H9 (cell line): Measurements from ENCODE around the gene KANK2. TPM values are rescaled to one million over a fixed set of nuclear protein-coding genes. Genes with fewer than 3 reads are reported as not detected.

Experiments used
- DNase-seq: peaks from one replicate; pipeline ENCODE4 v3.0.0-alpha.2; 2017
- H2AFZ ChIP-seq: one replicate; pipeline ENCODE4 v1.6.1; 2013; ENCODE audit warnings: mild to moderate bottlenecking, low read length, control low read depth, moderate library complexity
- H2AK5ac ChIP-seq: 2 replicates; pipeline ENCODE4 v1.6.1; 2013; ENCODE audit warnings: low read length, control low read depth, mixed read lengths; ENCODE audit not compliant: insufficient read length
- H2BK120ac ChIP-seq: one replicate; pipeline ENCODE4 v1.6.1; 2013; ENCODE audit warnings: low read depth, mild to moderate bottlenecking, low read length, control low read depth, inconsistent platforms; ENCODE audit not compliant: poor library complexity, severe bottlenecking
- H2BK12ac ChIP-seq: 2 replicates; pipeline ENCODE4 v1.6.1; 2013; ENCODE audit warnings: low read length, control low read depth, mixed read lengths, low read depth; ENCODE audit not compliant: insufficient read length
- H2BK15ac ChIP-seq: 2 replicates; pipeline ENCODE4 v1.6.1; 2013; ENCODE audit warnings: low read depth, low read length, control low read depth
- H2BK20ac ChIP-seq: one replicate; pipeline ENCODE4 v1.6.1; 2013; ENCODE audit warnings: low read depth, mild to moderate bottlenecking, low read length, control low read depth, inconsistent platforms; ENCODE audit not compliant: poor library complexity, severe bottlenecking
- H2BK5ac ChIP-seq: 2 replicates; pipeline ENCODE4 v1.6.1; 2013; ENCODE audit warnings: low read length, control low read depth, mixed read lengths; ENCODE audit not compliant: insufficient read length
- H3K14ac ChIP-seq: 2 replicates; pipeline ENCODE4 v1.6.1; 2013; ENCODE audit warnings: low read length, control low read depth; ENCODE audit not compliant: insufficient read depth
- H3K18ac ChIP-seq: 2 replicates; pipeline ENCODE4 v1.6.1; 2013; ENCODE audit warnings: low read depth, mild to moderate bottlenecking, mixed read lengths, low read length, control low read depth; ENCODE audit not compliant: insufficient read length
- H3K23ac ChIP-seq: 2 replicates; pipeline ENCODE4 v1.6.1; 2013; ENCODE audit warnings: low read length, control low read depth, mixed read lengths, low read depth; ENCODE audit not compliant: insufficient read length
- H3K23me2 ChIP-seq: 2 replicates; pipeline ENCODE4 v1.6.1; 2013; ENCODE audit warnings: low read depth, mild to moderate bottlenecking, mixed read lengths, low read length, control low read depth; ENCODE audit not compliant: insufficient read length, poor library complexity, severe bottlenecking
- H3K27ac ChIP-seq: 2 replicates; pipeline ENCODE4 v1.5.1; 2013; ENCODE audit warnings: low read length, control low read depth, mixed read lengths, low read depth; ENCODE audit not compliant: insufficient read length
- H3K27me3 ChIP-seq: 2 replicates; pipeline ENCODE4 v1.6.1; 2013; ENCODE audit warnings: low read length, control low read depth, inconsistent platforms; ENCODE audit not compliant: insufficient read depth
- H3K4ac ChIP-seq: 2 replicates; pipeline ENCODE4 v1.6.1; 2013; ENCODE audit warnings: low read depth, mild to moderate bottlenecking, control low read depth, inconsistent platforms, low read length, moderate library complexity
- H3K4me1 ChIP-seq: 2 replicates; pipeline ENCODE4 v1.6.1; 2013; ENCODE audit warnings: low read length, control low read depth, inconsistent platforms; ENCODE audit not compliant: insufficient read depth
- H3K4me2 ChIP-seq: 2 replicates; pipeline ENCODE4 v1.6.1; 2013; ENCODE audit warnings: low read length, control low read depth, mixed read lengths; ENCODE audit not compliant: insufficient read length, insufficient read depth
- H3K56ac ChIP-seq: 2 replicates; pipeline ENCODE4 v1.6.1; 2013; ENCODE audit warnings: low read depth, mild to moderate bottlenecking, mixed read lengths, low read length, control low read depth; ENCODE audit not compliant: insufficient read length
- H3K79me1 ChIP-seq: 2 replicates; pipeline ENCODE4 v1.6.1; 2013; ENCODE audit warnings: low read depth, mild to moderate bottlenecking, moderate library complexity, low read length, control low read depth, inconsistent platforms; ENCODE audit not compliant: insufficient read depth, poor library complexity, severe bottlenecking
- H3K79me2 ChIP-seq: 2 replicates; pipeline ENCODE4 v1.6.1; 2013; ENCODE audit warnings: low read length, control low read depth, inconsistent platforms; ENCODE audit not compliant: insufficient read depth
- H3K9ac ChIP-seq: 2 replicates; pipeline ENCODE4 v1.6.1; 2013; ENCODE audit warnings: low read length, control low read depth, mixed read lengths; ENCODE audit not compliant: insufficient read length; ENCODE audit errors: extremely low read depth
- H3K9me3 ChIP-seq: one replicate; pipeline ENCODE4 v1.6.1; 2013; ENCODE audit warnings: low read depth, low read length, inconsistent platforms; ENCODE audit not compliant: control insufficient read depth
- H3T11ph ChIP-seq: one replicate; pipeline ENCODE4 v1.6.1; 2013; ENCODE audit warnings: mild to moderate bottlenecking, low read length, control low read depth, inconsistent platforms
- H4K20me1 ChIP-seq: one replicate; pipeline ENCODE4 v1.6.1; 2013; ENCODE audit not compliant: control insufficient read depth, insufficient read length, insufficient read depth
- H4K5ac ChIP-seq: 2 replicates; pipeline ENCODE4 v1.6.1; 2013; ENCODE audit warnings: low read depth, mild to moderate bottlenecking, mixed read lengths, low read length, control low read depth; ENCODE audit not compliant: insufficient read length
- H4K8ac ChIP-seq: replicated peaks from 2 replicates; pipeline ENCODE4 v1.6.1; 2013; ENCODE audit warnings: low read length, control low read depth, mixed read lengths, low read depth; ENCODE audit not compliant: insufficient read length
- H4K91ac ChIP-seq: 2 replicates; pipeline ENCODE4 v1.6.1; 2013; ENCODE audit warnings: low read depth, mild to moderate bottlenecking, moderate library complexity, mixed read lengths, low read length, control low read depth; ENCODE audit not compliant: insufficient read length
- H3K27ac Mint-ChIP-seq, 3 experiments: 2 replicates in 2 of 3; 3 replicates in 1 of 3; pipeline ENCODE4 v1.8.0; 2020 to 2021; ENCODE audit warnings: mixed read lengths in 3 of 3, mild to moderate bottlenecking in 1 of 3, moderate library complexity in 1 of 3
- H3K27me3 Mint-ChIP-seq: 2 replicates; pipeline ENCODE4 v1.8.0; 2021; ENCODE audit warnings: low read depth, mild to moderate bottlenecking, moderate library complexity, mixed read lengths
- H3K36me3 Mint-ChIP-seq, 3 experiments: 2 replicates in 2 of 3; 3 replicates in 1 of 3; pipeline ENCODE4 v1.8.0; 2020 to 2021; ENCODE audit warnings: low read depth in 3 of 3, mixed read lengths in 3 of 3; ENCODE audit not compliant: insufficient read depth in 1 of 3
- H3K4me1 Mint-ChIP-seq, 2 experiments: 2 replicates each; pipeline ENCODE4 v1.8.0; 2020; ENCODE audit warnings: mixed read lengths in 2 of 2
- H3K4me3 Mint-ChIP-seq, 2 experiments: 2 replicates in 1 of 2; 3 replicates in 1 of 2; pipeline ENCODE4 v1.8.0; 2020 to 2021; ENCODE audit warnings: mild to moderate bottlenecking in 2 of 2, mixed read lengths in 2 of 2, moderate library complexity in 1 of 2
- H3K9me3 Mint-ChIP-seq, 2 experiments: 2 replicates in 1 of 2; 3 replicates in 1 of 2; pipeline ENCODE4 v1.8.0; 2020; ENCODE audit warnings: mild to moderate bottlenecking in 2 of 2, mixed read lengths in 2 of 2, moderate library complexity in 1 of 2
- CTCF ChIP-seq: fragments of 200-600 bp; sonication (generic); conservative IDR thresholded peaks from 3 replicates; pipeline ENCODE4 v1.8.0; 2021; ENCODE audit warnings: antibody characterized with exemption, mild to moderate bottlenecking
- WGBS: extraction: QIAGEN DNeasy Blood & Tissue Kit; methylation state at CpG from one replicate; pipeline ENCODE4 v1.1.7; 2013; ENCODE audit warnings: missing lambda C conversion rate, low lambda C conversion rate, mixed read lengths; ENCODE audit not compliant: insufficient read length; ENCODE audit errors: extremely low coverage; 5-methylcytosine and 5-hydroxymethylcytosine counted together
- total RNA-seq: library from RNA; stranded (reverse); gene quantifications from 2 replicates; pipeline ENCODE4 v1.2.1, GENCODE V29; 2021

Gene KANK2
- total RNA-seq, 1 experiment from 2014 or later = 42.0 TPM

- no peaks in the 10 kb centered on the region for H4K20me1 ChIP-seq
Observed at GRCh38 chr19:11174336-11174735, 23.0 kb downstream of the KANK2 start.

More at GRCh38 chr19:11174336-11174735, 23.0 kb downstream of the KANK2 start:
- H2BK15ac ChIP-seq = no peak overlapping the region
- no peak overlapping the region for H3T11ph ChIP-seq
- H3K4me2 ChIP-seq = no peak overlapping the region
- peaks cover 20 to 57% (median 53%) of the 10 kb centered on the region in 3 experiments; a peak in 6 of 7 replicates for H3K36me3 Mint-ChIP-seq
- H4K91ac ChIP-seq = no peak overlapping the region
- H2AFZ ChIP-seq = no peak overlapping the region
- no peak overlapping the region for H3K56ac ChIP-seq
- no peaks in the 10 kb centered on the region for H3K27me3 Mint-ChIP-seq
- H3K27ac Mint-ChIP-seq = no peak overlapping the region
- TF ChIP-seq CTCF = no peak
- H4K8ac ChIP-seq = no peak overlapping the region
- H3K9me3 ChIP-seq = no peaks in the 10 kb centered on the region
- no peak overlapping the region for H3K27ac ChIP-seq
- H3K9ac ChIP-seq = no peak overlapping the region
- H3K79me2 ChIP-seq = no peaks in the 10 kb centered on the region
- no peak overlapping the region for H2BK12ac ChIP-seq
- WGBS = no CpG with 5 or more reads among the region's 27 CpGs
- no peaks in the 10 kb centered on the region for H3K27me3 ChIP-seq
- H3K4me1 Mint-ChIP-seq = no peaks in the 10 kb centered on the region
- no peak overlapping the region for H3K18ac ChIP-seq
- H2BK120ac ChIP-seq = no peak overlapping the region
- no peaks in the 10 kb centered on the region for H3K4me1 ChIP-seq
- no peak overlapping the region for H3K4ac ChIP-seq
- H3K4me3 Mint-ChIP-seq = no peak overlapping the region
- DNase-seq = no peak
- no peak overlapping the region for H4K5ac ChIP-seq
- no peak overlapping the region for H3K14ac ChIP-seq
- H2BK20ac ChIP-seq = no peak overlapping the region
- H3K23me2 ChIP-seq = no peaks in the 10 kb centered on the region
- no peaks in the 10 kb centered on the region for H3K9me3 Mint-ChIP-seq
- H2AK5ac ChIP-seq = no peak overlapping the region
- H2BK5ac ChIP-seq = no peak overlapping the region
- H3K79me1 ChIP-seq = no peaks in the 10 kb centered on the region
- no peak overlapping the region for H3K23ac ChIP-seq
